SK-N-MC (cell line): ENCODE data around the gene CEP85.

Experiments
- DNase-seq: peaks from one replicate; pipeline ENCODE4 v3.0.0-alpha.2; 2011; ENCODE audit warnings: low read depth, low spot score
- H3K27ac ChIP-seq: fragments of 200-600 bp; sonication (generic); 2 replicates; pipeline ENCODE4 v1.5.1; 2016; ENCODE audit warnings: mixed run types
- H3K36me3 ChIP-seq: fragments of 200-600 bp; sonication (generic); 2 replicates; pipeline ENCODE4 v1.6.1; 2017; ENCODE audit warnings: antibody characterized with exemption, low read length, mixed read lengths; ENCODE audit not compliant: insufficient read depth
- H3K4me3 ChIP-seq: fragments of 200-600 bp; sonication (generic); 2 replicates; pipeline ENCODE4 v1.5.1; 2016
- H3K9ac ChIP-seq: fragments of 200-600 bp; sonication (generic); 2 replicates; pipeline ENCODE4 v1.8.0; 2017; ENCODE audit warnings: mixed run types, mixed read lengths; ENCODE audit not compliant: insufficient read length
- H3K9me3 ChIP-seq: fragments of 200-600 bp; sonication (generic); 2 replicates; pipeline ENCODE4 v1.6.1; 2017; ENCODE audit warnings: low read depth, mild to moderate bottlenecking, antibody characterized with exemption, low read length, moderate library complexity, mixed read lengths
- EZH2 ChIP-seq: fragments of 200-600 bp; sonication (generic); IDR thresholded peaks from one replicate; pipeline ENCODE4 v1.6.1; 2017; ENCODE audit warnings: antibody characterized with exemption
- FOXP2 ChIP-seq: optimal IDR thresholded peaks from 2 replicates; pipeline ENCODE3; 2011; ENCODE audit warnings: mild to moderate bottlenecking, moderate library complexity; ENCODE audit not compliant: insufficient read depth; ENCODE audit errors: extremely low read length, control extremely low read depth
- POLR2AphosphoS5 ChIP-seq: IDR thresholded peaks from 2 replicates; pipeline ENCODE4 v1.6.1; 2012; ENCODE audit warnings: mild to moderate bottlenecking, low read depth, low read length, borderline replicate concordance

Gene CEP85

DNA sequence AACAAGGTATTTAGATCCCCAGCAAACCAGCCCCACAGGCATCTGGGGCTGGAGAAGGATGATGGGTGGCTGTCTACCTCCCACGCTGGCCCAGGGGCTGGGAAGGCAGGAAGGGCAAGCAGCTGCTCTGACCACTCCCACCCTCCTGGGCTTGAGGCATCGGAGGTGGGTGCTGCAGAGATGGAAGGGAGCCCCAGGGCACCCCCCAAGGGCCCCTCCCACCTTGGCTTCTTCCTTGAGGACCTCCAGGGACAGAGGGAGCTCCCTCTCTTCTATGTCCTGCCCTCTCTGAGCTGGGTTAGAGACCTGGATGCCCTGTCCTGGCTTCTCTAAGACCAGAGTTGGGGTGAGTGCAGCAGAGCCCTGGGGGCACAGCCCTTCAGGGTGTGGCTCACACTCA lies 86.9 kb downstream of the CEP85 start:
- no peak overlapping the region for H3K9ac ChIP-seq

GRCh38 chr1:26321315-26322041 lies 87.5 kb downstream of the CEP85 start:
- no peak overlapping the region for H3K27ac ChIP-seq
- peak; percentile 26 for DNase-seq
- no peaks in the 10 kb centered on the region for H3K9me3 ChIP-seq
- H3K36me3 ChIP-seq, result no peaks in the 10 kb centered on the region
- H3K4me3 ChIP-seq, result no peak overlapping the region
- no peak overlapping the region for H3K9ac ChIP-seq
- no peak for TF ChIP-seq FOXP2
- TF ChIP-seq EZH2, result no peak
- no peak for TF ChIP-seq POLR2AphosphoS5

More for the DNA sequence above, 86.9 kb downstream of the CEP85 start:
- no peak for DNase-seq
- no peaks in the 10 kb centered on the region for H3K36me3 ChIP-seq
- TF ChIP-seq POLR2AphosphoS5, result no peak
- no peak for TF ChIP-seq FOXP2
- no peak for TF ChIP-seq EZH2
- H3K4me3 ChIP-seq, result no peak overlapping the region
- H3K9me3 ChIP-seq, result no peaks in the 10 kb centered on the region
- no peak overlapping the region for H3K27ac ChIP-seq

GRCh38 chr1:26322042-26322331 lies 88.0 kb downstream of the CEP85 start:
- H3K4me3 ChIP-seq, result no peak overlapping the region
- no peaks in the 10 kb centered on the region for H3K36me3 ChIP-seq
- no peaks in the 10 kb centered on the region for H3K9me3 ChIP-seq
- no peak for DNase-seq
- no peak overlapping the region for H3K27ac ChIP-seq
- TF ChIP-seq EZH2, result no peak
- TF ChIP-seq FOXP2, result no peak
- TF ChIP-seq POLR2AphosphoS5, result no peak
- no peak overlapping the region for H3K9ac ChIP-seq

GRCh38 chr1:26323382-26323781 lies 89.4 kb downstream of the CEP85 start:
- Histone ChIP-seq H3K27ac (no peak overlapping the region), H3K36me3 (no peaks in the 10 kb centered on the region), H3K9ac (no peak overlapping the region), H3K9me3 (no peaks in the 10 kb centered on the region), H3K4me3 (no peak overlapping the region)
- DNase-seq, result no peak
- TF ChIP-seq POLR2AphosphoS5 (no peak), FOXP2 (no peak), EZH2 (no peak)

- DNase-seq, result no peak
- no peak overlapping the region for H3K27ac ChIP-seq
- no peaks in the 10 kb centered on the region for H3K36me3 ChIP-seq
- TF ChIP-seq POLR2AphosphoS5, result no peak
- TF ChIP-seq EZH2, result no peak
- TF ChIP-seq FOXP2, result no peak
- no peak overlapping the region for H3K4me3 ChIP-seq
- H3K9ac ChIP-seq, result no peak overlapping the region
- H3K9me3 ChIP-seq, result no peaks in the 10 kb centered on the region
Measured at GRCh38 chr1:26324550-26324949, 90.5 kb downstream of the CEP85 start.

GRCh38 chr1:26327956-26328362 lies 94.0 kb downstream of the CEP85 start:
- Histone ChIP-seq H3K27ac (no peak overlapping the region), H3K9me3 (no peaks in the 10 kb centered on the region), H3K9ac (no peak overlapping the region), H3K4me3 (no peak overlapping the region), H3K36me3 (no peaks in the 10 kb centered on the region)
- no peak for DNase-seq
- TF ChIP-seq EZH2 (no peak), POLR2AphosphoS5 (no peak), FOXP2 (no peak)
